H9 (cell line): ENCODE data around the gene CDH4. TPM values are rescaled to one million over a fixed set of nuclear protein-coding genes. Genes with fewer than 3 reads are reported as not detected.

ENCODE experiments used
- DNase-seq: peaks from one replicate; pipeline ENCODE4 v3.0.0-alpha.2; 2017
- H2AFZ ChIP-seq: one replicate; pipeline ENCODE4 v1.6.1; 2013; ENCODE audit warnings: mild to moderate bottlenecking, low read length, control low read depth, moderate library complexity
- H2AK5ac ChIP-seq: 2 replicates; pipeline ENCODE4 v1.6.1; 2013; ENCODE audit warnings: low read length, control low read depth, mixed read lengths; ENCODE audit not compliant: insufficient read length
- H2BK120ac ChIP-seq: one replicate; pipeline ENCODE4 v1.6.1; 2013; ENCODE audit warnings: low read depth, mild to moderate bottlenecking, low read length, control low read depth, inconsistent platforms; ENCODE audit not compliant: poor library complexity, severe bottlenecking
- H2BK12ac ChIP-seq: 2 replicates; pipeline ENCODE4 v1.6.1; 2013; ENCODE audit warnings: low read length, control low read depth, mixed read lengths, low read depth; ENCODE audit not compliant: insufficient read length
- H2BK15ac ChIP-seq: 2 replicates; pipeline ENCODE4 v1.6.1; 2013; ENCODE audit warnings: low read depth, low read length, control low read depth
- H2BK20ac ChIP-seq: one replicate; pipeline ENCODE4 v1.6.1; 2013; ENCODE audit warnings: low read depth, mild to moderate bottlenecking, low read length, control low read depth, inconsistent platforms; ENCODE audit not compliant: poor library complexity, severe bottlenecking
- H2BK5ac ChIP-seq: 2 replicates; pipeline ENCODE4 v1.6.1; 2013; ENCODE audit warnings: low read length, control low read depth, mixed read lengths; ENCODE audit not compliant: insufficient read length
- H3K14ac ChIP-seq: 2 replicates; pipeline ENCODE4 v1.6.1; 2013; ENCODE audit warnings: low read length, control low read depth; ENCODE audit not compliant: insufficient read depth
- H3K18ac ChIP-seq: 2 replicates; pipeline ENCODE4 v1.6.1; 2013; ENCODE audit warnings: low read depth, mild to moderate bottlenecking, mixed read lengths, low read length, control low read depth; ENCODE audit not compliant: insufficient read length
- H3K23ac ChIP-seq: 2 replicates; pipeline ENCODE4 v1.6.1; 2013; ENCODE audit warnings: low read length, control low read depth, mixed read lengths, low read depth; ENCODE audit not compliant: insufficient read length
- H3K23me2 ChIP-seq: 2 replicates; pipeline ENCODE4 v1.6.1; 2013; ENCODE audit warnings: low read depth, mild to moderate bottlenecking, mixed read lengths, low read length, control low read depth; ENCODE audit not compliant: insufficient read length, poor library complexity, severe bottlenecking
- H3K27ac ChIP-seq: 2 replicates; pipeline ENCODE4 v1.5.1; 2013; ENCODE audit warnings: low read length, control low read depth, mixed read lengths, low read depth; ENCODE audit not compliant: insufficient read length
- H3K27me3 ChIP-seq: 2 replicates; pipeline ENCODE4 v1.6.1; 2013; ENCODE audit warnings: low read length, control low read depth, inconsistent platforms; ENCODE audit not compliant: insufficient read depth
- H3K4ac ChIP-seq: 2 replicates; pipeline ENCODE4 v1.6.1; 2013; ENCODE audit warnings: low read depth, mild to moderate bottlenecking, control low read depth, inconsistent platforms, low read length, moderate library complexity
- H3K4me1 ChIP-seq: 2 replicates; pipeline ENCODE4 v1.6.1; 2013; ENCODE audit warnings: low read length, control low read depth, inconsistent platforms; ENCODE audit not compliant: insufficient read depth
- H3K4me2 ChIP-seq: 2 replicates; pipeline ENCODE4 v1.6.1; 2013; ENCODE audit warnings: low read length, control low read depth, mixed read lengths; ENCODE audit not compliant: insufficient read length, insufficient read depth
- H3K56ac ChIP-seq: 2 replicates; pipeline ENCODE4 v1.6.1; 2013; ENCODE audit warnings: low read depth, mild to moderate bottlenecking, mixed read lengths, low read length, control low read depth; ENCODE audit not compliant: insufficient read length
- H3K79me1 ChIP-seq: 2 replicates; pipeline ENCODE4 v1.6.1; 2013; ENCODE audit warnings: low read depth, mild to moderate bottlenecking, moderate library complexity, low read length, control low read depth, inconsistent platforms; ENCODE audit not compliant: insufficient read depth, poor library complexity, severe bottlenecking
- H3K79me2 ChIP-seq: 2 replicates; pipeline ENCODE4 v1.6.1; 2013; ENCODE audit warnings: low read length, control low read depth, inconsistent platforms; ENCODE audit not compliant: insufficient read depth
- H3K9ac ChIP-seq: 2 replicates; pipeline ENCODE4 v1.6.1; 2013; ENCODE audit warnings: low read length, control low read depth, mixed read lengths; ENCODE audit not compliant: insufficient read length; ENCODE audit errors: extremely low read depth
- H3K9me3 ChIP-seq: one replicate; pipeline ENCODE4 v1.6.1; 2013; ENCODE audit warnings: low read depth, low read length, inconsistent platforms; ENCODE audit not compliant: control insufficient read depth
- H3T11ph ChIP-seq: one replicate; pipeline ENCODE4 v1.6.1; 2013; ENCODE audit warnings: mild to moderate bottlenecking, low read length, control low read depth, inconsistent platforms
- H4K20me1 ChIP-seq: one replicate; pipeline ENCODE4 v1.6.1; 2013; ENCODE audit not compliant: control insufficient read depth, insufficient read length, insufficient read depth
- H4K5ac ChIP-seq: 2 replicates; pipeline ENCODE4 v1.6.1; 2013; ENCODE audit warnings: low read depth, mild to moderate bottlenecking, mixed read lengths, low read length, control low read depth; ENCODE audit not compliant: insufficient read length
- H4K8ac ChIP-seq: replicated peaks from 2 replicates; pipeline ENCODE4 v1.6.1; 2013; ENCODE audit warnings: low read length, control low read depth, mixed read lengths, low read depth; ENCODE audit not compliant: insufficient read length
- H4K91ac ChIP-seq: 2 replicates; pipeline ENCODE4 v1.6.1; 2013; ENCODE audit warnings: low read depth, mild to moderate bottlenecking, moderate library complexity, mixed read lengths, low read length, control low read depth; ENCODE audit not compliant: insufficient read length
- H3K27ac Mint-ChIP-seq, 3 experiments: 2 replicates in 2 of 3; 3 replicates in 1 of 3; pipeline ENCODE4 v1.8.0; 2020 to 2021; ENCODE audit warnings: mixed read lengths in 3 of 3, mild to moderate bottlenecking in 1 of 3, moderate library complexity in 1 of 3
- H3K27me3 Mint-ChIP-seq: 2 replicates; pipeline ENCODE4 v1.8.0; 2021; ENCODE audit warnings: low read depth, mild to moderate bottlenecking, moderate library complexity, mixed read lengths
- H3K36me3 Mint-ChIP-seq, 3 experiments: 2 replicates in 2 of 3; 3 replicates in 1 of 3; pipeline ENCODE4 v1.8.0; 2020 to 2021; ENCODE audit warnings: low read depth in 3 of 3, mixed read lengths in 3 of 3; ENCODE audit not compliant: insufficient read depth in 1 of 3
- H3K4me1 Mint-ChIP-seq, 2 experiments: 2 replicates each; pipeline ENCODE4 v1.8.0; 2020; ENCODE audit warnings: mixed read lengths in 2 of 2
- H3K4me3 Mint-ChIP-seq, 2 experiments: 2 replicates in 1 of 2; 3 replicates in 1 of 2; pipeline ENCODE4 v1.8.0; 2020 to 2021; ENCODE audit warnings: mild to moderate bottlenecking in 2 of 2, mixed read lengths in 2 of 2, moderate library complexity in 1 of 2
- H3K9me3 Mint-ChIP-seq, 2 experiments: 2 replicates in 1 of 2; 3 replicates in 1 of 2; pipeline ENCODE4 v1.8.0; 2020; ENCODE audit warnings: mild to moderate bottlenecking in 2 of 2, mixed read lengths in 2 of 2, moderate library complexity in 1 of 2
- WGBS: extraction: QIAGEN DNeasy Blood & Tissue Kit; methylation state at CpG from one replicate; pipeline ENCODE4 v1.1.7; 2013; ENCODE audit warnings: missing lambda C conversion rate, low lambda C conversion rate, mixed read lengths; ENCODE audit not compliant: insufficient read length; ENCODE audit errors: extremely low coverage; 5-methylcytosine and 5-hydroxymethylcytosine counted together
- total RNA-seq: library from RNA; stranded (reverse); gene quantifications from 2 replicates; pipeline ENCODE4 v1.2.1, GENCODE V29; 2021
- TF ChIP-seq, protein P1 (sequence below): fragments of 200-600 bp; sonication (generic); conservative IDR thresholded peaks from 3 replicates; pipeline ENCODE4 v1.8.0; 2021; ENCODE audit warnings: antibody characterized with exemption, mild to moderate bottlenecking

CDH4 gene
- total RNA-seq, 1 experiment from 2014 or later = 3.0 TPM

DNA sequence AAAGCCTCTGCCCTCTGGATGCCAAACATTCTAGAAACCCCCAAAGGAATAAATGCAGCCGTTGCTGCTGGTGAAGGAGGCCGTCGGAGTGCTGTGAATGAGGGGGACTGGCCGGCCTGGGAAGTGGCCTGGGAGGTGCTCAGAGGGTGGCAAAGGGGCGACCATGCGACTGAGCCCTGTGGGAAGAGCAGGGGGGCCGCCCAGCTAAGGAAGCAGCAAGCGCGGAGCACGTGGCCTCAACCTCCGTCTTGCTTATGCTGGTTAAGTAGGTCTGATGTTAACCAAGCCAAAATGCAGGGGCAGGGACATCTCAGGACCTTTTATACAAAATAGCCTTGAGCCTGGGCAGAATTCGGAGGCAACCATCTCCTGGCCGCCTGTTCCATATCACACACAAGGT is 432.1 kb downstream of the CDH4 start:
- no peaks in the 10 kb centered on the region for H3K36me3 Mint-ChIP-seq
- no peak overlapping the region for H3K4me2 ChIP-seq
- H3K27me3 Mint-ChIP-seq = peaks cover 88% of the 10 kb centered on the region

More for the DNA sequence above, 432.1 kb downstream of the CDH4 start:
- Histone ChIP-seq H3K9ac (no peak overlapping the region), H4K91ac (no peak overlapping the region), H3K9me3 (no peaks in the 10 kb centered on the region), H2BK12ac (no peak overlapping the region), H2BK120ac (no peak overlapping the region), H3K79me1 (no peaks in the 10 kb centered on the region), H2BK15ac (no peak overlapping the region), H3K23me2 (no peaks in the 10 kb centered on the region), H3K4ac (no peak overlapping the region), H3K27ac (no peak overlapping the region), H3K27me3 (peaks cover 5% of the 10 kb centered on the region; the same call in 1 of the 2 replicates), H2BK20ac (no peak overlapping the region), H2BK5ac (no peak overlapping the region), H4K8ac (no peak overlapping the region), H3K4me1 (no peaks in the 10 kb centered on the region; the same call in 1 of the 2 replicates), H3T11ph (no peak overlapping the region), H3K18ac (no peak overlapping the region), H2AFZ (no peak overlapping the region), H3K23ac (no peak overlapping the region), H4K5ac (no peak overlapping the region), H2AK5ac (no peak overlapping the region), H3K14ac (no peak overlapping the region; the same call in 1 of the 2 replicates), H3K56ac (no peak overlapping the region), H3K79me2 (no peaks in the 10 kb centered on the region), H4K20me1 (no peaks in the 10 kb centered on the region)
- Mint-ChIP-seq H3K27ac (no peak overlapping the region), H3K4me3 (no peak overlapping the region), H3K4me1 (peaks cover 13 to 14% of the 10 kb centered on the region in 2 experiments), H3K9me3 (no peaks in the 10 kb centered on the region)
- TF ChIP-seq, protein P1, sequence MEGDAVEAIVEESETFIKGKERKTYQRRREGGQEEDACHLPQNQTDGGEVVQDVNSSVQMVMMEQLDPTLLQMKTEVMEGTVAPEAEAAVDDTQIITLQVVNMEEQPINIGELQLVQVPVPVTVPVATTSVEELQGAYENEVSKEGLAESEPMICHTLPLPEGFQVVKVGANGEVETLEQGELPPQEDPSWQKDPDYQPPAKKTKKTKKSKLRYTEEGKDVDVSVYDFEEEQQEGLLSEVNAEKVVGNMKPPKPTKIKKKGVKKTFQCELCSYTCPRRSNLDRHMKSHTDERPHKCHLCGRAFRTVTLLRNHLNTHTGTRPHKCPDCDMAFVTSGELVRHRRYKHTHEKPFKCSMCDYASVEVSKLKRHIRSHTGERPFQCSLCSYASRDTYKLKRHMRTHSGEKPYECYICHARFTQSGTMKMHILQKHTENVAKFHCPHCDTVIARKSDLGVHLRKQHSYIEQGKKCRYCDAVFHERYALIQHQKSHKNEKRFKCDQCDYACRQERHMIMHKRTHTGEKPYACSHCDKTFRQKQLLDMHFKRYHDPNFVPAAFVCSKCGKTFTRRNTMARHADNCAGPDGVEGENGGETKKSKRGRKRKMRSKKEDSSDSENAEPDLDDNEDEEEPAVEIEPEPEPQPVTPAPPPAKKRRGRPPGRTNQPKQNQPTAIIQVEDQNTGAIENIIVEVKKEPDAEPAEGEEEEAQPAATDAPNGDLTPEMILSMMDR = no peak
- no CpG with 5 or more reads among the region's 13 CpGs for WGBS
- DNase-seq = no peak
